Tibial nerve (tissue), 3 donors: Measurements from ENCODE around the gene BFAR.

ENCODE experiments used
- CTCF ChIP-seq, 5 experiments: fragments of 200-600 bp in 3 of 5; fragments of 450-650 bp in 2 of 5; sonication (generic) in 3 of 5; IDR thresholded peaks; one replicate each; pipeline ENCODE4 v1.5.1; 2016 to 2019; ENCODE audit warnings: antibody characterized with exemption in 5 of 5, mild to moderate bottlenecking in 3 of 5, moderate library complexity in 2 of 5
- POLR2A ChIP-seq, 2 donors: fragments of 450-650 bp; IDR thresholded peaks; one replicate each; pipeline ENCODE4 v1.6.1; 2017; ENCODE audit warnings: antibody characterized with exemption in 2 of 2, mild to moderate bottlenecking in 2 of 2, moderate library complexity in 2 of 2

- TF ChIP-seq CTCF (IDR thresholded peaks at IDR 0.05) (no peak), POLR2A (IDR thresholded peaks at IDR 0.05) (no peak)
These were observed 24.1 kb upstream of the BFAR start for GRCh38 chr16:14608604-14609003.
